HepG2 (cell line): ENCODE measurements around the gene SLC45A3. TPM values are rescaled to one million over a fixed set of nuclear protein-coding genes. Genes with fewer than 3 reads are reported as not detected.
A peak's percentile ranks its signal among the peaks of the same experiment; 100 is the strongest.

Experiments used
- ARID2 ChIP-seq: sonication (generic); formaldehyde crosslinking; IDR thresholded peaks from 2 replicates; pipeline ENCODE4 v1.8.1; 2022; ENCODE audit warnings: mild to moderate bottlenecking, missing genetic modification reagents, borderline replicate concordance
- CC2D1A ChIP-seq: sonication (generic); formaldehyde crosslinking; IDR thresholded peaks from 2 replicates; pipeline ENCODE4 v1.8.1; 2023; ENCODE audit warnings: mild to moderate bottlenecking, missing genetic modification reagents
- CEBPG ChIP-seq: IDR thresholded peaks from 2 replicates; pipeline ENCODE4 v1.6.1; 2016
- CREM ChIP-seq, 2 experiments: sonication (generic) in 1 of 2; formaldehyde crosslinking in 1 of 2; IDR thresholded peaks; 2 replicates each; pipeline versions ENCODE4 v1.4.0 to v1.6.1; 2016 to 2020; ENCODE audit warnings: antibody characterized with exemption in 1 of 2, mild to moderate bottlenecking in 1 of 2, missing genetic modification reagents in 1 of 2
- FLYWCH1 ChIP-seq: sonication (generic); formaldehyde crosslinking; IDR thresholded peaks from 2 replicates; pipeline ENCODE4 v1.8.1; 2023; ENCODE audit warnings: mild to moderate bottlenecking, missing genetic modification reagents
- HIVEP1 ChIP-seq: sonication (generic); formaldehyde crosslinking; IDR thresholded peaks from 2 replicates; pipeline ENCODE4 v1.4.0; 2020; ENCODE audit warnings: mild to moderate bottlenecking, missing genetic modification reagents
- KDM5B ChIP-seq: sonication (generic); formaldehyde crosslinking; IDR thresholded peaks from 2 replicates; pipeline ENCODE4 v1.4.0; 2020; ENCODE audit warnings: missing genetic modification reagents, mild to moderate bottlenecking, borderline replicate concordance
- MIER3 ChIP-seq: IDR thresholded peaks from 2 replicates; pipeline ENCODE4 v1.6.1; 2016; ENCODE audit warnings: missing compliant biosample characterization, borderline replicate concordance
- NKX3-1 ChIP-seq: sonication (generic); formaldehyde crosslinking; IDR thresholded peaks from 2 replicates; pipeline ENCODE4 v1.5.0; 2020; ENCODE audit warnings: missing genetic modification reagents
- PATZ1 ChIP-seq: sonication (generic); formaldehyde crosslinking; IDR thresholded peaks from 2 replicates; pipeline ENCODE4 v1.4.0; 2020; ENCODE audit warnings: missing genetic modification reagents
- RNF219 ChIP-seq: sonication (generic); formaldehyde crosslinking; IDR thresholded peaks from 2 replicates; pipeline ENCODE4 v1.5.0; 2020; ENCODE audit warnings: mild to moderate bottlenecking, missing genetic modification reagents
- SKI ChIP-seq: fragments of 450-650 bp; IDR thresholded peaks from one replicate; pipeline ENCODE4 v1.6.1; 2018; ENCODE audit warnings: mild to moderate bottlenecking; ENCODE audit not compliant: partially characterized antibody
- ZFP41 ChIP-seq: sonication (generic); formaldehyde crosslinking; IDR thresholded peaks from 2 replicates; pipeline ENCODE4 v1.4.0; 2020; ENCODE audit warnings: mild to moderate bottlenecking, missing genetic modification reagents, borderline replicate concordance
- ZNF264 ChIP-seq: sonication (generic); formaldehyde crosslinking; IDR thresholded peaks from 2 replicates; pipeline ENCODE4 v1.4.0; 2020; ENCODE audit warnings: missing genetic modification reagents
- ZNF276 ChIP-seq: sonication (generic); formaldehyde crosslinking; IDR thresholded peaks from 2 replicates; pipeline ENCODE4 v1.4.0; 2020; ENCODE audit warnings: mild to moderate bottlenecking, low read depth, missing genetic modification reagents
- ZNF460 ChIP-seq: sonication (generic); formaldehyde crosslinking; IDR thresholded peaks from 2 replicates; pipeline ENCODE4 v1.5.1; 2020; ENCODE audit warnings: missing genetic modification reagents, mild to moderate bottlenecking, borderline replicate concordance
- ZNF512B ChIP-seq: sonication (generic); formaldehyde crosslinking; IDR thresholded peaks from 2 replicates; pipeline ENCODE4 v1.5.1; 2020; ENCODE audit warnings: missing genetic modification reagents, mild to moderate bottlenecking, borderline replicate concordance
- ZNF639 ChIP-seq: conservative IDR thresholded peaks from 2 replicates; pipeline ENCODE4 v1.6.1; 2018; ENCODE audit warnings: missing genetic modification reagents
- ZNF709 ChIP-seq: sonication (generic); formaldehyde crosslinking; IDR thresholded peaks from 2 replicates; pipeline ENCODE4 v1.5.0; 2020; ENCODE audit warnings: mild to moderate bottlenecking, missing genetic modification reagents
- ZNF775 ChIP-seq: sonication (generic); formaldehyde crosslinking; IDR thresholded peaks from 2 replicates; pipeline ENCODE4 v1.4.0; 2020; ENCODE audit warnings: missing genetic modification reagents, mild to moderate bottlenecking, moderate library complexity, borderline replicate concordance
- polyA plus RNA-seq, 8 experiments: library from polyadenylated mRNA; depleted of rRNA in 3 of 8; stranded (reverse) in 7 of 8; unstranded in 1 of 8; fragments of >200 nt; fragmentation: Illumina TruSeq in 4 of 8; extraction: Trizol in 4 of 8; gene quantifications; 2 replicates each; pipeline versions ENCODE4 v1.2.1 to v1.2.3, GENCODE V29; 2011 to 2016; ENCODE audit warnings: low read depth in 4 of 8, missing spikeins in 1 of 8, mixed read lengths in 1 of 8; ENCODE audit not compliant: insufficient read depth in 1 of 8
- total RNA-seq, 5 experiments: library from RNA; depleted of rRNA; stranded (reverse); fragments of >200 nt; fragmentation: Illumina TruSeq; extraction: Trizol; gene quantifications; 2 replicates each; pipeline ENCODE4 v1.2.3, GENCODE V29; 2016; ENCODE audit warnings: low read depth in 1 of 5

The SLC45A3 gene
- total and polyA plus RNA-seq, 2 of the 13 experiments (the other 11 are each of a cell fraction or from before 2014, with no cell fraction given): 3.4 to 4.1 TPM

GRCh38 chr1:205676002-205676401 is 4.3 kb downstream of the SLC45A3 start (continued):
- no peak for TF ChIP-seq ZNF276
- peak; percentile 81 for TF ChIP-seq CEBPG
- no peak for TF ChIP-seq ZNF709 (CRISPR knock-in tag)
- TF ChIP-seq KDM5B (CRISPR knock-in tag): 0 out of 2 replicates have a peak, but pooled peaks have one; percentile 15
- TF ChIP-seq ZNF639: no peak
- no peak for TF ChIP-seq ZNF775 (CRISPR knock-in tag)
- no peak for TF ChIP-seq RNF219 (CRISPR knock-in tag)
- TF ChIP-seq ZNF460 (CRISPR knock-in tag): no peak
- TF ChIP-seq ZNF512B: no peak
- no peak for TF ChIP-seq ARID2
- TF ChIP-seq NKX3-1 (CRISPR knock-in tag): no peak
- peak; percentile 14 for TF ChIP-seq SKI
- TF ChIP-seq ZFP41 (CRISPR knock-in tag): no peak
- peak; percentile 97 for TF ChIP-seq PATZ1 (CRISPR knock-in tag)
- TF ChIP-seq MIER3 (CRISPR knock-in tag): no peak; the same call in 1 of the 2 replicates
- TF ChIP-seq CC2D1A (CRISPR knock-in tag): no peak
- peak; percentile 50; the same call in 1 of the 2 replicates for TF ChIP-seq CREM (IDR thresholded peaks at IDR 0.05)
- TF ChIP-seq CREM (CRISPR knock-in tag; IDR thresholded peaks at IDR 0.05): no peak
- no peak for TF ChIP-seq FLYWCH1 (CRISPR knock-in tag)
- TF ChIP-seq ZNF264 (CRISPR knock-in tag): peak; percentile 68
- peak; percentile 81 for TF ChIP-seq HIVEP1 (CRISPR knock-in tag)
